ENCODE measurements around the gene EPAS1.

The EPAS1 gene

DNA sequence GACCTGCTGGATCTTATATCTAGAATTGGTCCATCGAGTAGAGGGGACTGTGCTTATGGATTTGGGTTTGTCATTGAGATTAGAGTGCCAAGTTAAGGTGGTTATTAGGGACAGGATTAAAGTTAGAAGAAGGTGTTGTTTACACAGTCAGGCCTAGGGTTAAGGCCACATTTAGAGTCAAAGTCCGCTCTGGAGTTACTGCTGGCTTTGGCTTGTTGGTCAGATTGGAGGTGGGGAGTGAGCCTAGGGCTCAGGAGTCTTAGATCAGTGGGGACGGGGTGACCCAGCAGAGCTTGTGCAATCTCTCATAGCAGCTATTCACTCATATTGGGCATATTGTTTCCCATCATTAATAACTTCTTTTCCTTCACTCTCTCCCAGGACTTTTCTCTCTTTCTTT, 13.5 kb upstream of the EPAS1 start:
- no peak for DNase-seq
- no peaks in the 10 kb centered on the region for H3K27me3 ChIP-seq (replicated peaks; ENCODE audit: insufficient read depth, low read length)
- TF ChIP-seq EZH2phosphoT487 (IDR thresholded peaks at IDR 0.05; ENCODE audit: low read length), result no peak
- no peak for TF ChIP-seq EZH2 (optimal IDR thresholded peaks at IDR 0.05; ENCODE audit: low read depth, low read length)
- TF ChIP-seq, protein P1, sequence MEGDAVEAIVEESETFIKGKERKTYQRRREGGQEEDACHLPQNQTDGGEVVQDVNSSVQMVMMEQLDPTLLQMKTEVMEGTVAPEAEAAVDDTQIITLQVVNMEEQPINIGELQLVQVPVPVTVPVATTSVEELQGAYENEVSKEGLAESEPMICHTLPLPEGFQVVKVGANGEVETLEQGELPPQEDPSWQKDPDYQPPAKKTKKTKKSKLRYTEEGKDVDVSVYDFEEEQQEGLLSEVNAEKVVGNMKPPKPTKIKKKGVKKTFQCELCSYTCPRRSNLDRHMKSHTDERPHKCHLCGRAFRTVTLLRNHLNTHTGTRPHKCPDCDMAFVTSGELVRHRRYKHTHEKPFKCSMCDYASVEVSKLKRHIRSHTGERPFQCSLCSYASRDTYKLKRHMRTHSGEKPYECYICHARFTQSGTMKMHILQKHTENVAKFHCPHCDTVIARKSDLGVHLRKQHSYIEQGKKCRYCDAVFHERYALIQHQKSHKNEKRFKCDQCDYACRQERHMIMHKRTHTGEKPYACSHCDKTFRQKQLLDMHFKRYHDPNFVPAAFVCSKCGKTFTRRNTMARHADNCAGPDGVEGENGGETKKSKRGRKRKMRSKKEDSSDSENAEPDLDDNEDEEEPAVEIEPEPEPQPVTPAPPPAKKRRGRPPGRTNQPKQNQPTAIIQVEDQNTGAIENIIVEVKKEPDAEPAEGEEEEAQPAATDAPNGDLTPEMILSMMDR (IDR thresholded peaks at IDR 0.05; ENCODE audit: low read length), result no peak
- no peaks in the 10 kb centered on the region for H3F3A ChIP-seq (ENCODE audit: insufficient read depth, low read length)
- H2AFZ ChIP-seq (ENCODE audit: low read length), result no peak overlapping the region
- no peaks in the 10 kb centered on the region for H4K20me1 ChIP-seq (ENCODE audit: insufficient read depth, low read length)
- H3K9ac ChIP-seq (ENCODE audit: low read length), result no peak overlapping the region
- H3K27ac ChIP-seq (ENCODE audit: low read length), result no peak overlapping the region
- H3K4me3 ChIP-seq (ENCODE audit: low read length), result no peak overlapping the region
- no peaks in the 10 kb centered on the region for H3K4me1 ChIP-seq (ENCODE audit: low read length)
- H3K36me3 ChIP-seq (replicated peaks; ENCODE audit: insufficient read depth, low read length), result no peaks in the 10 kb centered on the region
- no peak overlapping the region for H3K4me2 ChIP-seq (ENCODE audit: low read depth, low read length)
- no peaks in the 10 kb centered on the region for H3K9me3 ChIP-seq (replicated peaks; ENCODE audit: insufficient read depth, low read length)
- H3K79me2 ChIP-seq (ENCODE audit: low read length), result no peaks in the 10 kb centered on the region
- no peaks in the 10 kb centered on the region for H3K9me2 ChIP-seq (replicated peaks; ENCODE audit: insufficient read depth, low read length)

DNA sequence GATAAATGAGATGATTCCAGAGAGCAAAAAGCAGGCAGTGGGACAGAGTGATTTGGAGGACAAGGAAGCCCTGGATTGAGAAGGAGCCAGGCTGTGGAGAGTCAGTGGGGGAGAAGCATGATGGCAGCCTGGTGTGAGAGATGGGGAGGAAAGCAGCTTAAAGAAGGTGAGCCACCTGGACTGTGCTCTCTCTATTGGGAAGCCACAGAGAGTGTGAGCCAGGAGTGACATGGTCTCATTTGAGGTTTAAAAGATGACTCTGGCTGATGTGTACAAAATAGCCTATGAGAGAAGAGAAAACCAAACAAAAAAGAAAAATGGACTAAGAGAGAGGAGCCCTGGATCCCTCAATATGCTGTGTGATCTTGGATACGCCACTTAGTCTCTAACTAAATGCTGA, 12.9 kb upstream of the EPAS1 start:
- no peaks in the 10 kb centered on the region for H3K9me2 ChIP-seq (replicated peaks; ENCODE audit: insufficient read depth, low read length)
- no peak for DNase-seq
- no peaks in the 10 kb centered on the region for H3K79me2 ChIP-seq (ENCODE audit: low read length)
- H2AFZ ChIP-seq (ENCODE audit: low read length), result no peak overlapping the region
- H4K20me1 ChIP-seq (ENCODE audit: insufficient read depth, low read length), result no peaks in the 10 kb centered on the region
- H3K27me3 ChIP-seq (replicated peaks; ENCODE audit: insufficient read depth, low read length), result no peaks in the 10 kb centered on the region
- no peak overlapping the region for H3K4me2 ChIP-seq (ENCODE audit: low read depth, low read length)
- no peaks in the 10 kb centered on the region for H3K9me3 ChIP-seq (replicated peaks; ENCODE audit: insufficient read depth, low read length)
- no peak overlapping the region for H3K27ac ChIP-seq (ENCODE audit: low read length)
- no peaks in the 10 kb centered on the region for H3K36me3 ChIP-seq (replicated peaks; ENCODE audit: insufficient read depth, low read length)
- H3F3A ChIP-seq (ENCODE audit: insufficient read depth, low read length), result no peaks in the 10 kb centered on the region
- TF ChIP-seq EZH2phosphoT487 (IDR thresholded peaks at IDR 0.05; ENCODE audit: low read length), result no peak
- TF ChIP-seq EZH2 (optimal IDR thresholded peaks at IDR 0.05; ENCODE audit: low read depth, low read length), result no peak
- TF ChIP-seq, protein P1 (IDR thresholded peaks at IDR 0.05; ENCODE audit: low read length), result no peak
- H3K4me3 ChIP-seq (ENCODE audit: low read length), result no peak overlapping the region
- H3K4me1 ChIP-seq (ENCODE audit: low read length), result no peaks in the 10 kb centered on the region
- no peak overlapping the region for H3K9ac ChIP-seq (ENCODE audit: low read length)

DNA sequence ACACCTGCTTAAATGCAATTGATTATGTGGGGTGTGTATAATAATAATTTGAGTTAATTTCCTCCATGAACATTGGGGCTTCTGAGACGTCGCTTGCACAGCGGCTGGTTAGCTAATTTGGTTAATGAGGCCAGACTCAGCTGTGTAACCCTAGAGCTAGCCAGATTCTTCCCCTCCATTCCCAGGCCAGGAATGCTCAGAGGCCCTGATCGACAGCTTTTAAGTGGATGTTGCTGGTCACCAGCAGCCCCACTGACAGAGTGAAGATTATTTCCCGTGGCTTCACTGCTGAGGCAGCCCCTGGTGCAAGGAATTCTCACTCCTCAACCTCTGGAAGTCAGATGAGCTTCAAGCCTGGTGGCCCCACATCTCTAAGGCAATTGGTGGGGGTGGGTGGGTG, 12.4 kb upstream of the EPAS1 start:
- Histone ChIP-seq H3K79me2 (ENCODE audit: low read length) (no peaks in the 10 kb centered on the region), H3K4me2 (ENCODE audit: low read depth, low read length) (no peak overlapping the region), H3F3A (ENCODE audit: insufficient read depth, low read length) (no peaks in the 10 kb centered on the region), H3K9me3 (replicated peaks; ENCODE audit: insufficient read depth, low read length) (no peaks in the 10 kb centered on the region), H4K20me1 (ENCODE audit: insufficient read depth, low read length) (no peaks in the 10 kb centered on the region), H3K4me1 (ENCODE audit: low read length) (no peaks in the 10 kb centered on the region), H3K27me3 (replicated peaks; ENCODE audit: insufficient read depth, low read length) (no peaks in the 10 kb centered on the region), H2AFZ (ENCODE audit: low read length) (no peak overlapping the region), H3K4me3 (ENCODE audit: low read length) (no peak overlapping the region), H3K36me3 (replicated peaks; ENCODE audit: insufficient read depth, low read length) (no peaks in the 10 kb centered on the region), H3K9me2 (replicated peaks; ENCODE audit: insufficient read depth, low read length) (no peaks in the 10 kb centered on the region), H3K27ac (ENCODE audit: low read length) (no peak overlapping the region), H3K9ac (ENCODE audit: low read length) (no peak overlapping the region)
- TF ChIP-seq EZH2 (optimal IDR thresholded peaks at IDR 0.05; ENCODE audit: low read depth, low read length) (no peak), EZH2phosphoT487 (IDR thresholded peaks at IDR 0.05; ENCODE audit: low read length) (no peak)
- TF ChIP-seq, protein P1 (IDR thresholded peaks at IDR 0.05; ENCODE audit: low read length), result no peak
- no peak for DNase-seq

Data from MM.1S (cell line).